Measurements from ENCODE around the gene MYO18B. TPM values are rescaled to one million over a fixed set of nuclear protein-coding genes. Genes with fewer than 3 reads are reported as not detected.

MYO18B gene
- total RNA-seq, 1 donor from 2014 or later: not detected

DNA sequence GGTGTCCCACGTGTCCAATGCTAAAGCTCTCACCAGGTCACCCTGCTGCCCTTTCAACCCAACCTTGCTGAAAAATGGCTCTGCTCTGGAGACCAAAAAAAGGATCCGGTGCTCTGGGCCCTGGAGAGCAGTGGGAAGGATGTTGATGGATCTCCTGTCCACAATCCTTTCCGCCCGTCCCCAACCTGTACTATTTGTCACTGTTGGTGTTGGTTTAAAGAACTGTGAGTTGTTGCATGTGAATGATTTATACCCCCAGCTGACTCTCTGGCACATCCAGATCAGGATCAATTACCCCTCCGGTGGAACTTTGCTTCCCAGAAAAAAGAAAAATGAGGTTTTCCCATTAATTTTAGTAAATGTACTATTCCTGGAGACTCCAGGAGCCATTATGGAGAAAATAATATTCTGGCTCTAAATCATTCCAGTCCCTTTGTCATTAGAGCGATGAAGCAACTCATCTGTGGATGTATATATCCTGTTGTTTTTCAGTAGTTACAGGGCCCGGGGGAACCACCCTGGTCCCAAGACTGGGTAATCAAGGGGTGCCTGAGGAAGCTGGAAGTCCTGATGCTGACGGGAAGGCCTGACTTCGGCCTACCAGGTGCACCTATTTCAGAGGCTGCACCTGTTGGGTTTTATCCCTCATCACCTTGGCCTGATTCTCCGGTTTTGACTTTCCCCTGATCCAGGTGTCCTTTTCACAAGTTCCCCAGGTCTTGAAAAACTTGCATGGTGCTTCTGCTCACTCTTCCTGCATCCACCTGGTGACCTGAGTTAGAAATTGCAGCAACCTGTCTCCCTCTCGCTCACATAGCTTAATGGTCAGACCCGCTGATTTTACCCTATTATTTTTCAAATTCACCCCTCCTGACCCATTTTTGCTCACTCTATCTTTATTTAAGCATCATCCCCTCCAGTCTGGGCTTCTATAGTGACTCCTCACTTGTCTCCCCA is 218.1 kb downstream of the MYO18B start:
- no peaks in the 10 kb centered on the region for H3K36me3 Mint-ChIP-seq (ENCODE audit: low read depth)
- H3K27me3 Mint-ChIP-seq (ENCODE audit: low read depth): peaks cover 11% of the 10 kb centered on the region
- no peaks in the 10 kb centered on the region for H3K4me1 Mint-ChIP-seq
- DNase-seq (ENCODE audit: low read depth, low spot score): no peak
- H3K4me3 Mint-ChIP-seq: no peak overlapping the region
- H3K27ac Mint-ChIP-seq (ENCODE audit: unreplicated experiment): no peak overlapping the region
- TF ChIP-seq, protein P1, sequence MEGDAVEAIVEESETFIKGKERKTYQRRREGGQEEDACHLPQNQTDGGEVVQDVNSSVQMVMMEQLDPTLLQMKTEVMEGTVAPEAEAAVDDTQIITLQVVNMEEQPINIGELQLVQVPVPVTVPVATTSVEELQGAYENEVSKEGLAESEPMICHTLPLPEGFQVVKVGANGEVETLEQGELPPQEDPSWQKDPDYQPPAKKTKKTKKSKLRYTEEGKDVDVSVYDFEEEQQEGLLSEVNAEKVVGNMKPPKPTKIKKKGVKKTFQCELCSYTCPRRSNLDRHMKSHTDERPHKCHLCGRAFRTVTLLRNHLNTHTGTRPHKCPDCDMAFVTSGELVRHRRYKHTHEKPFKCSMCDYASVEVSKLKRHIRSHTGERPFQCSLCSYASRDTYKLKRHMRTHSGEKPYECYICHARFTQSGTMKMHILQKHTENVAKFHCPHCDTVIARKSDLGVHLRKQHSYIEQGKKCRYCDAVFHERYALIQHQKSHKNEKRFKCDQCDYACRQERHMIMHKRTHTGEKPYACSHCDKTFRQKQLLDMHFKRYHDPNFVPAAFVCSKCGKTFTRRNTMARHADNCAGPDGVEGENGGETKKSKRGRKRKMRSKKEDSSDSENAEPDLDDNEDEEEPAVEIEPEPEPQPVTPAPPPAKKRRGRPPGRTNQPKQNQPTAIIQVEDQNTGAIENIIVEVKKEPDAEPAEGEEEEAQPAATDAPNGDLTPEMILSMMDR (conservative IDR thresholded peaks at IDR 0.05): no peak
- no peaks in the 10 kb centered on the region for H3K9me3 Mint-ChIP-seq

DNA sequence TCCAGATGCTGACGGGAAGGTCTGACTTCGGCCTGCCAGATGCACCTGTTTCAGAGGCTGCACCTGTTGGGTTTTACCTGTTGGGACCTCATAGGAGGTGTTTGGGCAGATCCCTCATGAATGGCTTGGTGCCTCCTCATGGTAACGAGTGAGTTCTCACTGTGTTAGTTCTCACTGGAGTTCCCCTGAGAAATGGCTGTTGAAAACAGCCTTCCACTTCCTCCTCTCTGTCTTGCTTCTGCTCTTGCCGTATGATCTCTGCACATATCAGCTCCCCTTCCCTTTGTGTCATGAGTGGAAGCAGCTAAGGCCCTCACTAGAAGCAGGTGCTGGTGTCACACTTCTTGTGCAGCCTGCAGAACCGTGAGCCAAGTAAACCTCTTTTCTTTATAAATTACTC is 219.7 kb downstream of the MYO18B start:
- TF ChIP-seq, protein P1 (conservative IDR thresholded peaks at IDR 0.05): no peak
- Mint-ChIP-seq H3K9me3 (no peaks in the 10 kb centered on the region), H3K4me1 (peaks cover 7% of the 10 kb centered on the region), H3K27me3 (ENCODE audit: low read depth) (peaks cover 22% of the 10 kb centered on the region), H3K4me3 (no peak overlapping the region), H3K36me3 (ENCODE audit: low read depth) (no peaks in the 10 kb centered on the region), H3K27ac (ENCODE audit: unreplicated experiment) (no peak overlapping the region)
- no peak for DNase-seq (ENCODE audit: low read depth, low spot score)

- H3K27ac Mint-ChIP-seq (ENCODE audit: unreplicated experiment): no peak overlapping the region
- no peak for DNase-seq (ENCODE audit: low read depth, low spot score)
- no peaks in the 10 kb centered on the region for H3K9me3 Mint-ChIP-seq
- TF ChIP-seq, protein P1 (conservative IDR thresholded peaks at IDR 0.05): no peak
- H3K4me3 Mint-ChIP-seq: no peak overlapping the region
- H3K27me3 Mint-ChIP-seq (ENCODE audit: low read depth): peaks cover 24% of the 10 kb centered on the region
- peaks cover 7% of the 10 kb centered on the region for H3K4me1 Mint-ChIP-seq
- no peaks in the 10 kb centered on the region for H3K36me3 Mint-ChIP-seq (ENCODE audit: low read depth)
Observed at GRCh38 chr22:25962711-25963110, 220.7 kb downstream of the MYO18B start.

- Mint-ChIP-seq H3K4me3 (no peak overlapping the region), H3K4me1 (peaks cover 7% of the 10 kb centered on the region), H3K36me3 (ENCODE audit: low read depth) (no peaks in the 10 kb centered on the region), H3K27me3 (ENCODE audit: low read depth) (peaks cover 30% of the 10 kb centered on the region), H3K27ac (ENCODE audit: unreplicated experiment) (no peak overlapping the region), H3K9me3 (no peaks in the 10 kb centered on the region)
- TF ChIP-seq, protein P1 (conservative IDR thresholded peaks at IDR 0.05): no peak
- no peak for DNase-seq (ENCODE audit: low read depth, low spot score)
Observed at GRCh38 chr22:25964961-25965730, 223.2 kb downstream of the MYO18B start.

DNA sequence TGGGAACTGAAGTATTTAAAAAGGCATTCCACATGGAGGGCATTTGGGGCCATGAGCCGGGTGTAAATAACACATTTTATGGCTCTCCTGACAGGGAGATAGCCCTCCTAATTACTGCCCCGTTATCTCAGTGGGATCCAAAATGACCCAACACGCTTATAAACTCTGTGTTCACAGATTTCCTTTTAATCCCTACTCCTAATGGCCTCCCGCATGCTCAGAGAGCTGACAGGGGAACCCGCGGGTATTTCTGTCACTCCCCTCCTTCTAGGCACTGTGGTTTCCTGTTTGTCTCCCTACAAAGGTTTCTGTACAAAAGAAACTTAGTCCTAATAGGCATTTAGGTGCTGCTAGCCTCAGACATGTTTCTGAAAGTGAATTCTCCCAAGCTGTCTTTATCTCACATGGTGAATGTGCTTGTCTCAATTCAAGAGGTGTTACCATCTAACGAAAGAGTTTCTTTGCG is 224.5 kb downstream of the MYO18B start:
- Mint-ChIP-seq H3K27ac (ENCODE audit: unreplicated experiment) (no peak overlapping the region), H3K4me3 (no peak overlapping the region), H3K9me3 (no peaks in the 10 kb centered on the region), H3K27me3 (ENCODE audit: low read depth) (peaks cover 30% of the 10 kb centered on the region), H3K4me1 (peaks cover 7% of the 10 kb centered on the region), H3K36me3 (ENCODE audit: low read depth) (no peaks in the 10 kb centered on the region)
- no peak for DNase-seq (ENCODE audit: low read depth, low spot score)
- TF ChIP-seq, protein P1 (conservative IDR thresholded peaks at IDR 0.05): no peak
